Measurements from ENCODE around the gene RTF1. TPM values are rescaled to one million over a fixed set of nuclear protein-coding genes. Genes with fewer than 3 reads are reported as not detected.
"Not testable (repeated sequence)": the region's sequence is repeated elsewhere in the genome, so short reads cannot be mapped to it uniquely, and the experiment has no call there.

The RTF1 gene
- total RNA-seq, 3 donors from 2014 or later = 33.1 to 49.0 (median 34.2) TPM

DNA sequence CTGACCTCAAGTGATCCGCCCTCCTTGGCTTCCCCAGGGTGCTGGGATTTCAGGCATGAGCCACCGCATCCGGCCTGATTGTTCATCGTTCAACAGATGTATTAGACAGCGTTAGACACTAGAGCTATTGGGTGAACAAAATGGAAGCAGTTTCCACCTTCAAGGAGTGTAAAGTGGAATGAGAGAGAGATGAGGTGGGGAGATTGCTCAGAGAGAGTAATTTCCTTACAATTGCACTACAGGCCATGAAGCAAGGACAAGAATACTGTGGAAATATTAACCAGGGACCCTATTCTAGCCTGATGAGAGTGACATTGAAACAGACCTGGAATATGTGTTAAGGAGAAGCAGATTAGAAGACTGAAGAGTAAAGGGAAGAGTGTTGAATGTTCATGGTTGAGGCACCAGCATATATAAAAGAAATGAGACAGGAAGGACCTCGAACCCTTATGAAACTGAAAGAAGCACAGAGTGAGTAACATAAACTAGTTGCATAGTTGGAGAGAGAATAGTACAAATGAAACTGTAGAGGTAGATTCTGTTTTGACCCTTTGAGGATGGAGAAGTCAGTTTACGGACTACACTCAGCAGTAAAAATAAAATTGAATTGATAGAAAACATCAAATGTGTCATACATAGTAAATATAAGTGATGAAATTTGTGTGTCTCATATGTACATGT is 7.2 kb downstream of the RTF1 start:
- DNase-seq (ENCODE audit: low spot score in 2 of 2) = no peak
- H3K9me3 ChIP-seq = no peaks in the 10 kb centered on the region
- H3K36me3 ChIP-seq = no peaks in the 10 kb centered on the region
- TF ChIP-seq, protein P1, sequence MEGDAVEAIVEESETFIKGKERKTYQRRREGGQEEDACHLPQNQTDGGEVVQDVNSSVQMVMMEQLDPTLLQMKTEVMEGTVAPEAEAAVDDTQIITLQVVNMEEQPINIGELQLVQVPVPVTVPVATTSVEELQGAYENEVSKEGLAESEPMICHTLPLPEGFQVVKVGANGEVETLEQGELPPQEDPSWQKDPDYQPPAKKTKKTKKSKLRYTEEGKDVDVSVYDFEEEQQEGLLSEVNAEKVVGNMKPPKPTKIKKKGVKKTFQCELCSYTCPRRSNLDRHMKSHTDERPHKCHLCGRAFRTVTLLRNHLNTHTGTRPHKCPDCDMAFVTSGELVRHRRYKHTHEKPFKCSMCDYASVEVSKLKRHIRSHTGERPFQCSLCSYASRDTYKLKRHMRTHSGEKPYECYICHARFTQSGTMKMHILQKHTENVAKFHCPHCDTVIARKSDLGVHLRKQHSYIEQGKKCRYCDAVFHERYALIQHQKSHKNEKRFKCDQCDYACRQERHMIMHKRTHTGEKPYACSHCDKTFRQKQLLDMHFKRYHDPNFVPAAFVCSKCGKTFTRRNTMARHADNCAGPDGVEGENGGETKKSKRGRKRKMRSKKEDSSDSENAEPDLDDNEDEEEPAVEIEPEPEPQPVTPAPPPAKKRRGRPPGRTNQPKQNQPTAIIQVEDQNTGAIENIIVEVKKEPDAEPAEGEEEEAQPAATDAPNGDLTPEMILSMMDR (IDR thresholded peaks at IDR 0.05) = no peak
- TF ChIP-seq POLR2AphosphoS5 (IDR thresholded peaks at IDR 0.05) (no peak), POLR2A (IDR thresholded peaks at IDR 0.05) (no peak)
- H3K4me3 ChIP-seq = no peak overlapping the region
- no peaks in the 10 kb centered on the region for H3K27me3 ChIP-seq
- no peaks in the 10 kb centered on the region for H3K4me1 ChIP-seq
- intact Hi-C loops (cut with DNase I; ENCODE audit: low total_unique reads) = no loop called here
- no peak overlapping the region for H3K27ac ChIP-seq

DNA sequence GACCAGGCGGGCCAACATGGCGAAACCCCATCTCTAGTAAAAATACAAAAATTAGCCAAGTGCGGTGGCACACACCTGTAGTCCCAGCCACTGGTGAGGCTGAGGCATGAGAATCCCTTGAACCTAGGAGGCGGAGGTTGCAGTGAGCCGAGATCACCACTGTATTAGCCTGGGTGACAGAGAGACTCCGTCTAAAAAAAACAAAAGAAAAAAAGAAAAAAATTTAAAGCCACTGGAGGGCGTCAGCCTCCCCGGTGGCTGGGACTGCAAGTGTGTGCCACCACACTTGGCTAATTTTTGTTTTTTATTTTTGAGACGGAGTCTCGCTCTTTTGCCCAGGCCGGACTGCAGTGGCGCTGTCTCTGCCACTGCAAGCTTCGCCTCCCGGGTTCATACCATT is 7.9 kb downstream of the RTF1 start:
- DNase-seq (ENCODE audit: low spot score in 2 of 2) = no peak

DNA sequence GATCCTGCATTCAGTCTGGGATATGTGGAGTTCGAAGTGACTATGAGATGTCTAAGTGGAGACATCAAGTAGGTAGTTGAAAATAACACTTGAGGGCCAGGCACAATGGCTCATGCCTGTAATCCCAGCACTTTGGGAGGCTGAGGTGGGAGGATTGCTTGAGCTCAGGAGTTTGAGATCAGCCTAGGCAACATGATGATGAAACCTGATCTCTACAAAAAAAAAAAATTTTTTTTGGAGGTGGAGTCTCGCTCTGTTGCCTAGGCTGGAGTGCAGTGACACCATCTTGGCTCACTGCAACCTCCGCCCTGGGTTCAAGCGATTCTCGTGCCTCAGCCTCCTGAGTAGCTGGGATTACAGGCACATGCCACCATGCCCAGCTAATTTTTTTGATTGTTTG is 9.0 kb downstream of the RTF1 start:
- intact Hi-C loops (cut with DNase I; ENCODE audit: low total_unique reads); H3K4me1 ChIP-seq; H3K27ac ChIP-seq; DNase-seq (ENCODE audit: low spot score in 2 of 2); H3K36me3 ChIP-seq; H3K9me3 ChIP-seq; H3K4me3 ChIP-seq; H3K27me3 ChIP-seq: not testable (repeated sequence)

More for the DNA sequence above, 7.9 kb downstream of the RTF1 start:
- TF ChIP-seq POLR2A (IDR thresholded peaks at IDR 0.05) = no peak
- TF ChIP-seq, protein P1 (IDR thresholded peaks at IDR 0.05) = no peak
- no peak for TF ChIP-seq POLR2AphosphoS5 (IDR thresholded peaks at IDR 0.05)
- intact Hi-C loops (cut with DNase I; ENCODE audit: low total_unique reads) = no loop called here
- H3K9me3 ChIP-seq = no peaks in the 10 kb centered on the region
- no peaks in the 10 kb centered on the region for H3K36me3 ChIP-seq
- no peak overlapping the region for H3K4me3 ChIP-seq
- no peaks in the 10 kb centered on the region for H3K27me3 ChIP-seq
- no peak overlapping the region for H3K27ac ChIP-seq
- H3K4me1 ChIP-seq = no peaks in the 10 kb centered on the region

DNA sequence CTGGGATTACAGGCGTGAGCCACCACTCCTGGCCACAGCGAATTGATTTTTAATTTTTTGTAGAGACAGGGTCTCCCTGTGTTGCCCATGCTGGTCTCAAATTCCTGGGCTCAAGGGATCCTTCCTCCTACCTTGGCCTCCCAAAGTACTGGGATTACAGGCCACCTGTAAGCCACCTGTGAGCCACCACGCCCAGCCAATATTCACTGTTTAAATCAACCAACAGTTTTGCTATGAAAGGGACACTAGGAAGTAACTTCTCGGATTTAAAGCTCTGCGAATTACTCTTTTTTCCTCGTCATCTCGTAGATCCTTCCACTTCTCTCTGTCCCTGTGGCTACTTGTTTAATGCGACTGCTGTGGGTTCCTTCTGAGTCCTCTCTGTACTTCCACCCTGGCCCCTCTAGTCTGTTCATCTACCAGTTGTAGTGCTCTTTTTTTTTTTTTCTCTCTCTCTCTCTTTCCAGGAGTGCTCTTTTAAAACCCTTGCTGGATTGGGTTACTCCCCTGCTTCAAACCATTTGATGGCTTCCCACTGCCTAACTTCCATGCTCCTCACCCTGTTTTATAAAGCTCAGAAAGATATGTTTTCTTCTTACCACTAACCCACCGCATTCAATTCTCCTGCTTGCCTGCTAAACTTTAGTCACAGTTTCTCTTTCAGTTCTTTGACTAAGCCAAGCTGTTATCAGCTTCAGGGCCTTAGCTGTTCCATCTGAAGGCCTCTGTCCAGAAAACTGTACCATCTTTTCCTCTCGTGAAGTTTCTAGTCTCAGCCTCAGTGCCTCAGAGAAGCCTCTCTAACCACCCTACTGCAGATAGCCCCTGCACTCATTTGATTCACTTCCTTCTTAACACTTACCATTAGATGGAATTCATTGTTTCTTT is 12.4 kb downstream of the RTF1 start:
- Histone ChIP-seq H3K27me3 (no peaks in the 10 kb centered on the region), H3K9me3 (no peaks in the 10 kb centered on the region), H3K27ac (no peak overlapping the region), H3K36me3 (no peaks in the 10 kb centered on the region), H3K4me3 (no peak overlapping the region), H3K4me1 (no peaks in the 10 kb centered on the region)
- intact Hi-C loops (cut with DNase I; ENCODE audit: low total_unique reads) = no loop called here
- TF ChIP-seq POLR2A (IDR thresholded peaks at IDR 0.05) (no peak), POLR2AphosphoS5 (IDR thresholded peaks at IDR 0.05) (no peak)
- TF ChIP-seq, protein P1 (IDR thresholded peaks at IDR 0.05) = no peak
- DNase-seq (ENCODE audit: low spot score in 2 of 2) = no peak

DNA sequence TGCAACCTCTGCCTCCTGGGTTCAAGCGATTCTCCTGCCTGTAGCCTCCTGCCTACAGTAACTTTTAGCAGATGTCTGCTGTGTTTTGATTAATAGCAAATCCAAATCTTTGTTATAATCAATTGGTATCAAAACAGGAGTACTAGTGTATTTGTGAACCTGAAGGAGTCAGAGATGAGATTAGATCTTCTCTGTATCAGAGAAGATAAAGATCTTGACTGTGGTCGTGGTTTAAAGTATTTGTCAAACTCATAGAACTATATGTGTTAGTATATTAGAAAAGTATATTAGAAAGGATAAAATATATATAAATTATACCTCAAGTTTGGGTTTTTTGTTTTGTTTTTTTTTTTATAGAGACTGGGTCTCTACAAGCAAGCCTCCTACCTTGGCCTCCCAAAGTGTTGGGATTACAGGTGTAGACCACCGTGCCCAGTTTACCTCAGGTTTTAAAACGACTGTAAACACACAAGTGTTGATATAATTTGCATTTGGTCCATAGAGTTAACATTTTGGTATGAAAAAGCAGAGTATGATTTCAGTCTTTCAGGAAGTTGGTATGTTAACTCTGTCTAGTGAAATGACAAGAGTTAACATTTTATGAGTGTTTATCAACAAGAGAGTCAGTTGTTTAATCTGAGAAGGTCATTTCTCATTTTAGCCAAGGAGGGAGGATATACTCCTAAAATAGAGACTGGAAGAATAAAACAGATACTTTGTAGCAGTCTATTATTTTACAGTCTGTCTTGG is 18.3 kb downstream of the RTF1 start:
- TF ChIP-seq POLR2AphosphoS5 (IDR thresholded peaks at IDR 0.05) (no peak), POLR2A (IDR thresholded peaks at IDR 0.05) (no peak)
- TF ChIP-seq, protein P1 (IDR thresholded peaks at IDR 0.05) = no peak
- no peak for DNase-seq (ENCODE audit: low spot score in 2 of 2)
- no peaks in the 10 kb centered on the region for H3K27me3 ChIP-seq
- intact Hi-C loops (cut with DNase I; ENCODE audit: low total_unique reads) = no loop called here
- H3K36me3 ChIP-seq = no peaks in the 10 kb centered on the region
- H3K27ac ChIP-seq = no peak overlapping the region
- no peaks in the 10 kb centered on the region for H3K9me3 ChIP-seq
- H3K4me3 ChIP-seq = no peak overlapping the region
- H3K4me1 ChIP-seq = no peaks in the 10 kb centered on the region

Data from breast epithelium (tissue), 4 donors.